ENCODE data around the gene COL23A1.

- TF ChIP-seq CTCF (conservative IDR thresholded peaks at IDR 0.05; ENCODE audit: low read depth, low read length) (no peak), EZH2 (IDR thresholded peaks at IDR 0.05; ENCODE audit: borderline replicate concordance, low read depth, low read length, poor library complexity, severe bottlenecking) (no peak)
These were observed 85.7 kb downstream of the COL23A1 start for GRCh38 chr5:178504340-178504960.
